H1 (cell line): ENCODE results near the gene UBE2D4. TPM values are rescaled to one million over a fixed set of nuclear protein-coding genes. Genes with fewer than 3 reads are reported as not detected.

ENCODE experiments used
- CTCF ChIA-PET: fragments of 300-600 bp; sonication (Branson Sonifier 250); formaldehyde crosslinking; loops from one replicate; lab custom pipeline; 2021; ENCODE audit not compliant: partially characterized antibody; lab: Charles Lee
- POLR2A ChIA-PET: fragments of 300-600 bp; sonication (Branson Sonifier 250); formaldehyde crosslinking; loops from one replicate; lab custom pipeline; 2021; ENCODE audit warnings: inconsistent platforms; ENCODE audit not compliant: partially characterized antibody; lab: Charles Lee
- DNase-seq, 2 experiments: peaks; one replicate each; pipeline versions ENCODE4 v3.0.0 to v3.0.0-alpha.2; 2010 to 2022; ENCODE audit warnings: low spot score in 2 of 2, low read depth in 1 of 2, mixed read lengths in 1 of 2
- FAIRE-seq: peaks from 2 replicates; lab custom pipeline; 2011; peaks lifted over from hg19 to GRCh38; lab: Jason Lieb, UNC
- H2AFZ ChIP-seq: 2 replicates; pipeline ENCODE4 v1.8.1; 2012; ENCODE audit warnings: low read length, inconsistent platforms
- H2AK5ac ChIP-seq: 2 replicates; pipeline ENCODE4 v1.6.1; 2013; ENCODE audit warnings: low read depth, low read length
- H2BK120ac ChIP-seq: replicated peaks from 2 replicates; pipeline ENCODE3; 2013; ENCODE audit warnings: low read depth, low read length, inconsistent platforms
- H2BK12ac ChIP-seq: 2 replicates; pipeline ENCODE4 v1.6.1; 2013; ENCODE audit warnings: low read depth, low read length
- H2BK15ac ChIP-seq: 2 replicates; pipeline ENCODE4 v1.6.1; 2013; ENCODE audit warnings: low read length
- H2BK20ac ChIP-seq: 2 replicates; pipeline ENCODE4 v1.6.1; 2013; ENCODE audit warnings: low read length
- H2BK5ac ChIP-seq: 2 replicates; pipeline ENCODE4 v1.6.1; 2013; ENCODE audit warnings: low read depth, low read length
- H3K14ac ChIP-seq: 2 replicates; pipeline ENCODE4 v1.6.1; 2013; ENCODE audit warnings: inconsistent platforms; ENCODE audit not compliant: insufficient read length
- H3K18ac ChIP-seq: 2 replicates; pipeline ENCODE4 v1.6.1; 2013; ENCODE audit warnings: low read length; ENCODE audit errors: extremely low read depth
- H3K23ac ChIP-seq: 2 replicates; pipeline ENCODE4 v1.6.1; 2013; ENCODE audit warnings: inconsistent platforms; ENCODE audit not compliant: insufficient read length
- H3K23me2 ChIP-seq: 2 replicates; pipeline ENCODE4 v1.6.1; 2013; ENCODE audit warnings: low read depth, low read length
- H3K27ac ChIP-seq: 2 replicates; pipeline ENCODE4 v1.6.1; 2011; ENCODE audit warnings: low read depth, low read length, inconsistent platforms
- H3K27me3 ChIP-seq, 4 experiments: replicated peaks in 1 of 4; 1 replicate in 1 of 4; 2 replicates in 3 of 4; pipeline versions ENCODE4 v1.6.1 to v1.8.1; 2011 to 2013; ENCODE audit warnings: low read length in 3 of 4, mild to moderate bottlenecking in 3 of 4, inconsistent platforms in 2 of 4, mixed read lengths in 2 of 4, moderate library complexity in 1 of 4; ENCODE audit not compliant: control insufficient read depth in 3 of 4, insufficient read depth in 3 of 4; ENCODE audit errors: extremely low read depth in 1 of 4
- H3K36me3 ChIP-seq, 4 experiments: 2 replicates each; pipeline versions ENCODE4 v1.6.1 to v1.8.1; 2011 to 2013; ENCODE audit warnings: mild to moderate bottlenecking in 4 of 4, low read length in 3 of 4, moderate library complexity in 2 of 4, control low read depth in 1 of 4, inconsistent platforms in 1 of 4; ENCODE audit not compliant: insufficient read depth in 4 of 4, control insufficient read depth in 2 of 4
- H3K4ac ChIP-seq: replicated peaks from 2 replicates; pipeline ENCODE3; 2013; ENCODE audit warnings: low read length, low read depth, mixed read lengths, inconsistent platforms; ENCODE audit not compliant: insufficient read length
- H3K4me1 ChIP-seq, 4 experiments: replicated peaks in 1 of 4; 1 replicate in 1 of 4; 2 replicates in 3 of 4; pipeline versions ENCODE4 v1.6.1 to v1.8.1; 2011 to 2013; ENCODE audit warnings: low read length in 3 of 4, inconsistent platforms in 2 of 4, mixed read lengths in 1 of 4; ENCODE audit not compliant: insufficient read depth in 4 of 4, control insufficient read depth in 3 of 4
- H3K4me2 ChIP-seq, 2 experiments: 2 replicates each; pipeline versions ENCODE4 v1.6.1 to v1.8.1; 2011 to 2013; ENCODE audit warnings: low read depth in 2 of 2, low read length in 2 of 2, control low read depth in 1 of 2, inconsistent platforms in 1 of 2, mild to moderate bottlenecking in 1 of 2; ENCODE audit not compliant: insufficient read depth in 1 of 2
- H3K4me3 ChIP-seq, 4 experiments: fragments of 200-600, 300-600 bp in 1 of 4; sonication (generic), shearing (Covaris generic), sonication (Bioruptor Twin) in 1 of 4; 2 replicates each; pipeline versions ENCODE4 v1.5.1 to v1.8.1; 2011 to 2016; ENCODE audit warnings: low read length in 4 of 4, low read depth in 3 of 4, control low read depth in 2 of 4, inconsistent platforms in 2 of 4, mild to moderate bottlenecking in 2 of 4, mixed read lengths in 1 of 4, moderate library complexity in 1 of 4; ENCODE audit not compliant: insufficient read depth in 2 of 4; ENCODE audit errors: extremely low read depth in 1 of 4
- H3K56ac ChIP-seq: replicated peaks from 2 replicates; pipeline ENCODE3; 2013; ENCODE audit warnings: low read depth, mild to moderate bottlenecking, mixed read lengths, low read length, inconsistent platforms; ENCODE audit not compliant: insufficient read length
- H3K79me1 ChIP-seq: 2 replicates; pipeline ENCODE4 v1.6.1; 2013; ENCODE audit warnings: low read depth, low read length, control low read depth
- H3K79me2 ChIP-seq, 2 experiments: 2 replicates each; pipeline versions ENCODE4 v1.6.1 to v1.8.1; 2012 to 2013; ENCODE audit warnings: low read length in 2 of 2, mild to moderate bottlenecking in 2 of 2, inconsistent platforms in 1 of 2; ENCODE audit not compliant: insufficient read depth in 2 of 2, control insufficient read depth in 1 of 2
- H3K9ac ChIP-seq, 4 experiments: replicated peaks in 1 of 4; 1 replicate in 1 of 4; 2 replicates in 3 of 4; pipeline versions ENCODE4 v1.6.1 to v1.8.1; 2011 to 2013; ENCODE audit warnings: low read depth in 3 of 4, low read length in 3 of 4, control low read depth in 2 of 4, mild to moderate bottlenecking in 2 of 4, moderate library complexity in 2 of 4, inconsistent platforms in 1 of 4; ENCODE audit errors: extremely low read depth in 1 of 4
- H3K9me3 ChIP-seq, 2 experiments: 2 replicates each; pipeline versions ENCODE4 v1.6.1 to v1.8.1; 2012 to 2013; ENCODE audit warnings: mild to moderate bottlenecking in 2 of 2, moderate library complexity in 2 of 2, control low read depth in 1 of 2, inconsistent platforms in 1 of 2, low read depth in 1 of 2, low read length in 1 of 2, mixed read lengths in 1 of 2; ENCODE audit not compliant: insufficient read depth in 2 of 2
- H4K20me1 ChIP-seq, 2 experiments: replicated peaks in 1 of 2; 2 replicates each; pipeline versions ENCODE3 to v1.8.1; 2011 to 2013; ENCODE audit warnings: inconsistent platforms in 2 of 2, low read length in 2 of 2, mild to moderate bottlenecking in 1 of 2; ENCODE audit not compliant: insufficient read depth in 2 of 2, control insufficient read depth in 1 of 2
- H4K5ac ChIP-seq: 2 replicates; pipeline ENCODE4 v1.6.1; 2013; ENCODE audit warnings: low read length, low read depth, mixed read lengths, inconsistent platforms; ENCODE audit not compliant: insufficient read length
- H4K8ac ChIP-seq: 2 replicates; pipeline ENCODE4 v1.8.0; 2013; ENCODE audit warnings: mild to moderate bottlenecking, moderate library complexity, low read length, inconsistent platforms; ENCODE audit not compliant: insufficient read depth; ENCODE audit errors: extremely low read depth
- H4K91ac ChIP-seq: replicated peaks from 2 replicates; pipeline ENCODE3; 2013; ENCODE audit warnings: low read length, mixed read lengths, inconsistent platforms; ENCODE audit not compliant: insufficient read length
- RNF2 ChIP-seq: fragments of 200-900, 300-1000 bp; sonication (generic); IDR thresholded peaks from 2 replicates; pipeline ENCODE4 v1.7.1; 2016; ENCODE audit warnings: borderline replicate concordance, low read depth, mild to moderate bottlenecking, antibody characterized with exemption, low read length; ENCODE audit not compliant: poor library complexity, severe bottlenecking; ENCODE audit errors: missing control alignments
- WGBS, 2 experiments: shearing (Covaris generic) in 1 of 2; methylation state at CpG; one replicate each; pipeline versions ENCODE4 v1.1.6 to v1.1.7; 2013 to 2015; ENCODE audit warnings: low lambda C conversion rate in 2 of 2, mixed read lengths in 2 of 2, inconsistent platforms in 1 of 2, low coverage in 1 of 2, missing lambda C conversion rate in 1 of 2; ENCODE audit not compliant: insufficient replicate concordance in 2 of 2, insufficient coverage in 1 of 2, insufficient read length in 1 of 2; ENCODE audit errors: extremely low coverage in 1 of 2, missing lambda C conversion rate in 1 of 2; 5-methylcytosine and 5-hydroxymethylcytosine counted together
- polyA plus RNA-seq, 7 experiments: library from polyadenylated mRNA; depleted of rRNA in 3 of 7; stranded (reverse) in 5 of 7; unstranded in 2 of 7; fragments of >200 nt in 5 of 7; fragments of 200-250 nt in 2 of 7; gene quantifications; 1 replicate in 5 of 7; 2 replicates in 1 of 7; 4 replicates in 1 of 7; pipeline versions ENCODE4 v1.2.1 to v1.2.3, GENCODE V29; 2011 to 2013; ENCODE audit warnings: missing spikeins in 2 of 7, mixed read lengths in 2 of 7
- total RNA-seq: library from RNA; stranded (reverse); fragmentation: NEBNext Ultra II Directional; extraction: Animal tissue kit (Norgen Biotek cat#: 25700); gene quantifications from 2 replicates; pipeline ENCODE4 v1.2.1, GENCODE V29; 2021

The UBE2D4 gene
- total and polyA plus RNA-seq, 2 of the 8 experiments (the other 6 are each of a cell fraction or from before 2014, with no cell fraction given) = 3.4 to 9.4 TPM

DNA sequence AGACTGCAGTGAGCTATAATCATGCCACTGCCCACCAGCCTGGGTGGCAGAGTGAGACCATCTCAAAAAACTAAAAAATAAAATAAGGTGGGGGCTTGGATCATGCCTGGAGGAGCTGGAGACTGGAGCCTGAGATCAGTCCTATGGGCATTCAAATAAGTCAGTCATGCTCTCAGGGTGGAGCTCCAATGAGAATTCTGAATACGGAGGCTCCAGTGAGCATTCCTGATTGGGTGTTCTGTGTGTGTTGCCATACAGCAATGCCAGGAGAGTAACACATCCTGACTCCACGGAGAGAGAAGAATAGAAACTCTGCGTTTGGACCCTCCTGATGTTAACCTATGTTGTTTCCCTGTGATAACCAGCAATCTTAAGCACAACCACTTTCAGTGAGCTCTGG, 16.0 kb downstream of the UBE2D4 start:
- Histone ChIP-seq H3K23me2 (no peaks in the 10 kb centered on the region), H4K5ac (no peak overlapping the region), H3K4me2 (no peak overlapping the region), H3K27ac (no peak overlapping the region), H3K4me1 (peaks cover 0 to 2% (median 0%) of the 10 kb centered on the region in 4 experiments; a peak in 1 of 7 replicates), H3K4ac (no peak overlapping the region), H2BK5ac (no peak overlapping the region), H2AFZ (no peak overlapping the region), H2BK12ac (0 out of 2 replicates have a peak overlapping the region, but pooled peaks have one; percentile 29), H2BK20ac (no peak overlapping the region), H4K91ac (no peak overlapping the region), H3K9ac (no peak overlapping the region), H4K20me1 (no peaks in the 10 kb centered on the region), H2BK120ac (no peak overlapping the region), H3K23ac (no peak overlapping the region)
- no peak for DNase-seq
- no peak for TF ChIP-seq RNF2
- TF ChIP-seq, all 59 proteins: peak for 0
- H3K14ac ChIP-seq = no peak overlapping the region
- ChIA-PET POLR2A (interaction anchor here (1.7 to 1.9 kb wide), 2 partner anchors 15 to 37 kb away, joined by 5 read pairs; no protein-coding TSS in a partner anchor), CTCF (interaction anchor here (0.8 to 4.4 kb wide), 11 partner anchors 12 to 104 kb away, joined by 3 to 28 read pairs (median 4); no protein-coding TSS in a partner anchor)
- H3K4me3 ChIP-seq = no peak overlapping the region
- H4K8ac ChIP-seq = no peak overlapping the region
- H2BK15ac ChIP-seq = no peak overlapping the region
- H3K27me3 ChIP-seq = no peaks in the 10 kb centered on the region; a peak in 1 of 7 replicates
- H3K79me2 ChIP-seq = no peaks in the 10 kb centered on the region
- H3K18ac ChIP-seq = no peak overlapping the region
- FAIRE-seq = no peak
- no peaks in the 10 kb centered on the region for H3K9me3 ChIP-seq
- no peaks in the 10 kb centered on the region for H3K79me1 ChIP-seq
- no peak overlapping the region for H2AK5ac ChIP-seq
- 95% methylated on average over 3 of the region's 3 CpGs; no CpG with 5 or more reads in 1 of the 2 experiments for WGBS, 2 experiments
- H3K56ac ChIP-seq = no peak overlapping the region
- no peaks in the 10 kb centered on the region for H3K36me3 ChIP-seq
